Measurements from ENCODE around the gene SCAF8.
"Not testable (repeated sequence)": the region's sequence is repeated elsewhere in the genome, so short reads cannot be mapped to it uniquely, and the experiment has no call there.

Gene SCAF8

DNA sequence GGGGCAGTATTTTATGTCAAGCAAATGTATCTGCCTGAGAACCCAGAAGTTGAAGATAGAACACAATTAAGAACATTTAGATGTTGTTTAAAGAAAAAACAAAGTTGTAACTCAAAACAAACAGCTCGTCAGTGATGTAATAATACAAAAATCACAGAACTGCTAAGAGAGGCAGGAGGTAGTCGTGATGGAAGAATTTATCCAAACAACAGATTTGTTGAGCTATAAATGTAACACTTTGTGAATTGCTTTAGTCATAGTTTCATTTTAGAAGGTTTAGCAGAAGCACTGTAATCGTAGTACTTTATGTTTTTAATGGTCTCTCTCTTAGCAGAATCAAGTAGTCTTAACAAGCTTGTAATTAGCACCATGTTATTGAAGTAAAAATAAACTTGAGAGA lies 73.6 kb downstream of the SCAF8 start:
- no peak overlapping the region for H3K27ac ChIP-seq
- ChIA-PET CTCF (interaction anchor here (2.8 kb wide), 1 partner anchor 131 kb away, joined by 12 read pairs; no protein-coding TSS in a partner anchor), POLR2A (ENCODE audit: low non-redundant PET) (no interaction called here)
- TF ChIP-seq, protein P1, sequence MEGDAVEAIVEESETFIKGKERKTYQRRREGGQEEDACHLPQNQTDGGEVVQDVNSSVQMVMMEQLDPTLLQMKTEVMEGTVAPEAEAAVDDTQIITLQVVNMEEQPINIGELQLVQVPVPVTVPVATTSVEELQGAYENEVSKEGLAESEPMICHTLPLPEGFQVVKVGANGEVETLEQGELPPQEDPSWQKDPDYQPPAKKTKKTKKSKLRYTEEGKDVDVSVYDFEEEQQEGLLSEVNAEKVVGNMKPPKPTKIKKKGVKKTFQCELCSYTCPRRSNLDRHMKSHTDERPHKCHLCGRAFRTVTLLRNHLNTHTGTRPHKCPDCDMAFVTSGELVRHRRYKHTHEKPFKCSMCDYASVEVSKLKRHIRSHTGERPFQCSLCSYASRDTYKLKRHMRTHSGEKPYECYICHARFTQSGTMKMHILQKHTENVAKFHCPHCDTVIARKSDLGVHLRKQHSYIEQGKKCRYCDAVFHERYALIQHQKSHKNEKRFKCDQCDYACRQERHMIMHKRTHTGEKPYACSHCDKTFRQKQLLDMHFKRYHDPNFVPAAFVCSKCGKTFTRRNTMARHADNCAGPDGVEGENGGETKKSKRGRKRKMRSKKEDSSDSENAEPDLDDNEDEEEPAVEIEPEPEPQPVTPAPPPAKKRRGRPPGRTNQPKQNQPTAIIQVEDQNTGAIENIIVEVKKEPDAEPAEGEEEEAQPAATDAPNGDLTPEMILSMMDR (conservative IDR thresholded peaks at IDR 0.05; ENCODE audit: low read depth) = no peak
- DNase-seq (ENCODE audit: low spot score) = no peak

DNA sequence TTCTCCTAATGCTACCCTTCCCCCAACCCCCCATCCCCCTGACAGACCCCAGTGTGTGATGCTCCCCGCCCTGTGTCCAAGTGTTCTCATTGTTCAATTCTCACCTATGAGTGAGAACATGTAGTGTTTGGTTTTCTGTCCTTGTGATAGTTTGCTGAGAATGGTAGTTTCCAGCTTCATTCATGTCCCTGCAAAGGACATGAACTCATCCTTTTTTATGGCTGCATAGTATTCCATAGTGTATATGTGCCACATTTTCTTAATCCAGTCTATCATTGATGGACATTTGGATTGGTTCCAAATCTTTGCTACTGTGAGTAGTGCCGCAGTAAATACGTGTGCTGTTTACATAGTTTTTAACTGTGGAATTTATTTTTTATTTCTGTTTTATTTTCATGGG lies 78.4 kb downstream of the SCAF8 start:
- DNase-seq (ENCODE audit: low spot score); H3K27ac ChIP-seq; POLR2A ChIA-PET (ENCODE audit: low non-redundant PET); CTCF ChIA-PET: not testable (repeated sequence)

- TF ChIP-seq, protein P1 (conservative IDR thresholded peaks at IDR 0.05; ENCODE audit: low read depth) = no peak
- H3K27ac ChIP-seq = no peak overlapping the region
- POLR2A ChIA-PET (ENCODE audit: low non-redundant PET) = no interaction called here
- CTCF ChIA-PET = no interaction called here
- DNase-seq (ENCODE audit: low spot score) = no peak
Measured at GRCh38 chr6:154814063-154814462, 80.8 kb downstream of the SCAF8 start.

GRCh38 chr6:154815938-154816820 lies 83.0 kb downstream of the SCAF8 start:
- DNase-seq (ENCODE audit: low spot score) = no peak
- TF ChIP-seq, protein P1 (conservative IDR thresholded peaks at IDR 0.05; ENCODE audit: low read depth) = no peak
- POLR2A ChIA-PET (ENCODE audit: low non-redundant PET) = no interaction called here
- CTCF ChIA-PET = interaction anchor here (0.7 kb wide), 1 partner anchor 43 kb away, joined by 3 read pairs; no protein-coding TSS in a partner anchor
- H3K27ac ChIP-seq = no peak overlapping the region

DNA sequence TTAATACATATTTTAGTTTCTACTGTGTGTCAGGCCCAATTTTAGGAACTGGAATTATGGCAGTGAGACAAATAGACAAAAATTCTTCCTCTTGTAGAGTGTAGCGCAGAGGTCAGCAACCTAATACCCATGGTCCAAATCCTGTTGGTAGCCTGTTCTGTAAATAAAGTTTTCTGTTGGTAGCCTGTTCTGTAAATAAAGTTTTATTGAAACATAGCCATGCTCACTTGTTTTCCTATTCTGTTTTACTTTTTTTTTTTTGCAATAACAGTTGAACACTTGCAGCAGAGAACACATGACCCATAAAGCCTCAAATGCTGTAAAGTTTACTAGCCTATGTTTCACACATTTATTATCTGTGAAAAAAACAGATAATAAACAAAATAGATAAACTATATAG lies 87.9 kb downstream of the SCAF8 start:
- ChIA-PET CTCF (interaction anchor here (0.7 kb wide), 1 partner anchor 69 kb away, joined by 3 read pairs; no protein-coding TSS in a partner anchor), POLR2A (ENCODE audit: low non-redundant PET) (no interaction called here)
- no peak overlapping the region for H3K27ac ChIP-seq
- no peak for DNase-seq (ENCODE audit: low spot score)
- TF ChIP-seq, protein P1 (conservative IDR thresholded peaks at IDR 0.05; ENCODE audit: low read depth) = no peak

DNA sequence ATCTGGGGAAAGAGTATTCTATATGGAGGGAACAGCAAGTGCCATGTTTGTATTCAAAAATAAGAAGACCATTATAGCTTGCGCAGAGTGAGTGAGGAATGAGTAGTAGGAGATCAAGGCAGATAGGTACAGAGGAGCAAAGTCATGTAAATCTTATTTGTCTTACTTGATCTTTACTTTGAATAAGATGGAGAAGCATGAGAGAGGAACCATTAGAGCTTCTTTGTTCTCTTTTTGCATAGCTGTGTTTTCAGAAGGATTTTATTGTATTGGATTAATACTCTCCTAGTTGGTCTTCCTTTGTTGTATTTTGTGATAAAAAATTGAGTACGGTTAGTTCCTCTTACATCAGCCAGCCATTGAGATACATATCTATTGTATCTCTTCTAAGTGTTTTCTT lies 88.4 kb downstream of the SCAF8 start:
- ChIA-PET POLR2A (ENCODE audit: low non-redundant PET) (no interaction called here), CTCF (no interaction called here)
- no peak overlapping the region for H3K27ac ChIP-seq
- TF ChIP-seq, protein P1 (conservative IDR thresholded peaks at IDR 0.05; ENCODE audit: low read depth) = no peak
- DNase-seq (ENCODE audit: low spot score) = no peak

DNA sequence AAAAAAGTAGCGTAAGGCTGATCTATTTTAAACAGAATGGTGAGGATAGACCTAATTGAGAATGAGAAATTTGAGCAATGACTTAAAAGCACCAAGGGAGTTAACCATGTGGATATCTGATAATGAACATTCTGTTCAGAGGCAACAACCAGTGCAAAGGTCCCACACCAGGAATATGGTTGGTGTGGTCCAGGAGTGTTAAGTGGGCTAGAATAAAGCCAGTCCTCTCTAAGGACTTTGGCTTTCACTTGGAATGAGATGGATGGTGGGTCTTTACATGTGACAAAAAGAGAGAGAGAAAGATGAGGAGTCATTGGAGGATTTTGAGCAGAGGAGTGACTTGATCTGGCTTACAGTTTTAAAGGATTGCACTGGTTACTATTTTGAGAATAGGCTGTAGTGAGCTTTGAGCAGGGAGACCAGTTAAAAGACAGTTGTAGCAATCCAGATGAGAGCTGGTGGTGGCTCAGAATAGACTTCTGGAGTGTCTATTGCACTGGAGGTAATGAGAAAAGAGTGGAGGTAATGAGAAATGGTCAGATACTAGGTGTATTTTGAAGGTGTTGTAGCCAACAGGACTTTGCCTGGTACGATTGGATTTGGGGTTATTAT lies 89.8 kb downstream of the SCAF8 start:
- TF ChIP-seq, protein P1 (conservative IDR thresholded peaks at IDR 0.05; ENCODE audit: low read depth) = no peak
- POLR2A ChIA-PET (ENCODE audit: low non-redundant PET) = no interaction called here
- CTCF ChIA-PET = interaction anchor here (0.6 kb wide), 1 partner anchor 25 kb away, joined by 3 read pairs; no protein-coding TSS in a partner anchor
- no peak for DNase-seq (ENCODE audit: low spot score)
- H3K27ac ChIP-seq = no peak overlapping the region
